Panc1 (cell line): ENCODE data around the gene INTS1. TPM values are rescaled to one million over a fixed set of nuclear protein-coding genes. Genes with fewer than 3 reads are reported as not detected.

Source experiments
- ATAC-seq: fragments of 200-7000 bp; cut with Tn5 transposase; 2 replicates; pipeline ENCODE4 v1.9.1; 2020; ENCODE audit warnings: mild to moderate bottlenecking, moderate library complexity
- BruUV-seq: library from RNA; stranded (reverse); fragments of 400-500 nt; replicated peaks from 2 replicates; lab custom pipeline; 2021; lab: Mats Ljungman, UMichigan
- CTCF ChIA-PET: fragments of 300-600 bp; sonication (Branson Sonifier 250); formaldehyde crosslinking; loops from one replicate; lab custom pipeline; 2022; ENCODE audit warnings: antibody characterized with exemption; lab: Charles Lee
- POLR2A ChIA-PET: fragments of 300-600 bp; sonication (Branson Sonifier 250); formaldehyde crosslinking; loops from one replicate; lab custom pipeline; 2022; ENCODE audit warnings: antibody characterized with exemption; lab: Charles Lee
- DNase-seq: peaks from one replicate; pipeline ENCODE4 v3.0.0-alpha.2; 2010; ENCODE audit warnings: low read depth, low spot score
- H3K27ac ChIP-seq: 2 replicates; pipeline ENCODE4 v1.5.1; 2011; ENCODE audit warnings: mild to moderate bottlenecking, low read length, inconsistent platforms
- H3K27me3 ChIP-seq: fragments of 200-500 bp; sonication (Bioruptor generic); 2 replicates; pipeline ENCODE4 v1.6.0; 2014; ENCODE audit warnings: low read length, inconsistent platforms; ENCODE audit not compliant: control insufficient read depth, insufficient read depth
- H3K36me3 ChIP-seq: fragments of 200-500 bp; sonication (Bioruptor generic); 2 replicates; pipeline ENCODE4 v1.5.1; 2014; ENCODE audit warnings: inconsistent platforms, mild to moderate bottlenecking, low read length, moderate library complexity; ENCODE audit not compliant: control insufficient read depth, insufficient read depth
- H3K4me1 ChIP-seq: 2 replicates; pipeline ENCODE4 v1.5.1; 2011; ENCODE audit warnings: inconsistent platforms, mild to moderate bottlenecking, low read length, moderate library complexity; ENCODE audit not compliant: control insufficient read depth, insufficient read depth
- H3K4me3 ChIP-seq, 2 experiments: 2 replicates each; pipeline ENCODE4 v1.5.1; 2011 to 2012; ENCODE audit warnings: low read depth in 2 of 2, low read length in 2 of 2, mild to moderate bottlenecking in 2 of 2, inconsistent platforms in 1 of 2, moderate library complexity in 1 of 2
- H3K9me3 ChIP-seq: fragments of 200-500 bp; sonication (Bioruptor generic); 2 replicates; pipeline ENCODE4 v1.5.1; 2014; ENCODE audit warnings: low read depth, mild to moderate bottlenecking, inconsistent platforms, low read length, moderate library complexity; ENCODE audit not compliant: control insufficient read depth, insufficient read depth
- CTCF ChIP-seq: fragments of 450-650 bp; IDR thresholded peaks from 2 replicates; pipeline ENCODE4 v1.5.1; 2017; ENCODE audit warnings: mild to moderate bottlenecking
- POLR2AphosphoS5 ChIP-seq: IDR thresholded peaks from 2 replicates; pipeline ENCODE4 v1.6.1; 2012; ENCODE audit warnings: mild to moderate bottlenecking, low read depth, low read length, moderate library complexity
- SIN3A ChIP-seq: IDR thresholded peaks from 2 replicates; pipeline ENCODE4 v1.6.1; 2012; ENCODE audit warnings: low read depth, mild to moderate bottlenecking, low read length, moderate library complexity, borderline replicate concordance; ENCODE audit not compliant: insufficient read depth
- TCF7L2 ChIP-seq: IDR thresholded peaks from 2 replicates; pipeline ENCODE4 v1.6.1; 2011; ENCODE audit warnings: mild to moderate bottlenecking, low read depth, low read length, inconsistent platforms
- in situ Hi-C: cut with HindIII; loops from 2 replicates; pipeline ENCODE4 v1.10.0; 2016; ENCODE audit warnings: low sequenced_read_pairs, low pct_unique_long_range_greater_than_20kb
- intact Hi-C: fragments of 100-400 bp; cut with micrococcal nuclease; formaldehyde crosslinking; loops from one replicate; pipeline ENCODE4 v1.10.0; 2022; ENCODE audit not compliant: unreplicated experiment
- total RNA-seq: library from RNA; stranded (reverse); gene quantifications from one replicate; pipeline ENCODE4 v1.2.1, GENCODE V29; 2021; ENCODE audit not compliant: unreplicated experiment
- TF ChIP-seq, protein P1 (sequence below), 2 experiments: IDR thresholded peaks; 2 replicates each; pipeline ENCODE4 v1.6.1; 2011 to 2012; ENCODE audit warnings: low read depth in 2 of 2, control low read depth in 1 of 2, low read length in 1 of 2, mild to moderate bottlenecking in 1 of 2, moderate library complexity in 1 of 2; ENCODE audit not compliant: insufficient read depth in 1 of 2

INTS1 gene
- total RNA-seq, 1 experiment from 2014 or later, result 173 TPM

DNA sequence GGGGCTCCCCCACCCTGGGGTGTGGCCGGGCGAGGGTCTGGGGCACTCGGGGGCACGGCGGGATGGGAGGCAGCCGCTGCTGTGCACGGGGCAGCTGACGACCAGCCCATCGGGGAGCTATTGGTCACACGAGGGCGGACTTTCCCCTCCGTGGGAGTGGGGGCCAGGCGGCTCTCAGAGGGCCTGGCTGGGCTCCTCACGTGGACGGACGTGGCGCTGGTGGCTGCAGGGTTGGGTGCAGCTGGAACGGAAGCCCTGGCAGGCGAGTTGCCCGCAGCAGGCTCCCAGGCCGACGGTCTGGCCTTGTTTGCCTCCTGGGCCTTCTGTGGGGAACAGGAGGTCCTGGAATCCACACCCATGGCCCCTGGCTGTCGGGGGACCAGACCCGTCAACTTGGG, 59.3 kb downstream of the INTS1 start:
- no peak overlapping the region for H3K27ac ChIP-seq
- in situ Hi-C loops (no loop called here), intact Hi-C loops (no loop called here)
- no peaks in the 10 kb centered on the region; the same call in 1 of the 2 replicates for H3K36me3 ChIP-seq
- no TSS peak for BruUV-seq
- ChIA-PET POLR2A (no interaction called here), CTCF (no interaction called here)
- no peaks in the 10 kb centered on the region for H3K27me3 ChIP-seq
- DNase-seq (no peak), ATAC-seq (no peak)
- H3K4me3 ChIP-seq, result no peak overlapping the region
- H3K4me1 ChIP-seq, result peaks cover 36% of the 10 kb centered on the region
- no peaks in the 10 kb centered on the region for H3K9me3 ChIP-seq
- TF ChIP-seq CTCF (no peak), TCF7L2 (no peak), SIN3A (no peak), POLR2AphosphoS5 (no peak)
- TF ChIP-seq, protein P1, sequence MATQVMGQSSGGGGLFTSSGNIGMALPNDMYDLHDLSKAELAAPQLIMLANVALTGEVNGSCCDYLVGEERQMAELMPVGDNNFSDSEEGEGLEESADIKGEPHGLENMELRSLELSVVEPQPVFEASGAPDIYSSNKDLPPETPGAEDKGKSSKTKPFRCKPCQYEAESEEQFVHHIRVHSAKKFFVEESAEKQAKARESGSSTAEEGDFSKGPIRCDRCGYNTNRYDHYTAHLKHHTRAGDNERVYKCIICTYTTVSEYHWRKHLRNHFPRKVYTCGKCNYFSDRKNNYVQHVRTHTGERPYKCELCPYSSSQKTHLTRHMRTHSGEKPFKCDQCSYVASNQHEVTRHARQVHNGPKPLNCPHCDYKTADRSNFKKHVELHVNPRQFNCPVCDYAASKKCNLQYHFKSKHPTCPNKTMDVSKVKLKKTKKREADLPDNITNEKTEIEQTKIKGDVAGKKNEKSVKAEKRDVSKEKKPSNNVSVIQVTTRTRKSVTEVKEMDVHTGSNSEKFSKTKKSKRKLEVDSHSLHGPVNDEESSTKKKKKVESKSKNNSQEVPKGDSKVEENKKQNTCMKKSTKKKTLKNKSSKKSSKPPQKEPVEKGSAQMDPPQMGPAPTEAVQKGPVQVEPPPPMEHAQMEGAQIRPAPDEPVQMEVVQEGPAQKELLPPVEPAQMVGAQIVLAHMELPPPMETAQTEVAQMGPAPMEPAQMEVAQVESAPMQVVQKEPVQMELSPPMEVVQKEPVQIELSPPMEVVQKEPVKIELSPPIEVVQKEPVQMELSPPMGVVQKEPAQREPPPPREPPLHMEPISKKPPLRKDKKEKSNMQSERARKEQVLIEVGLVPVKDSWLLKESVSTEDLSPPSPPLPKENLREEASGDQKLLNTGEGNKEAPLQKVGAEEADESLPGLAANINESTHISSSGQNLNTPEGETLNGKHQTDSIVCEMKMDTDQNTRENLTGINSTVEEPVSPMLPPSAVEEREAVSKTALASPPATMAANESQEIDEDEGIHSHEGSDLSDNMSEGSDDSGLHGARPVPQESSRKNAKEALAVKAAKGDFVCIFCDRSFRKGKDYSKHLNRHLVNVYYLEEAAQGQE (IDR thresholded peaks at IDR 0.05; ENCODE audit: insufficient read depth in 1 of 2, low read depth in 2 of 2, low read length in 1 of 2), result no peak

DNA sequence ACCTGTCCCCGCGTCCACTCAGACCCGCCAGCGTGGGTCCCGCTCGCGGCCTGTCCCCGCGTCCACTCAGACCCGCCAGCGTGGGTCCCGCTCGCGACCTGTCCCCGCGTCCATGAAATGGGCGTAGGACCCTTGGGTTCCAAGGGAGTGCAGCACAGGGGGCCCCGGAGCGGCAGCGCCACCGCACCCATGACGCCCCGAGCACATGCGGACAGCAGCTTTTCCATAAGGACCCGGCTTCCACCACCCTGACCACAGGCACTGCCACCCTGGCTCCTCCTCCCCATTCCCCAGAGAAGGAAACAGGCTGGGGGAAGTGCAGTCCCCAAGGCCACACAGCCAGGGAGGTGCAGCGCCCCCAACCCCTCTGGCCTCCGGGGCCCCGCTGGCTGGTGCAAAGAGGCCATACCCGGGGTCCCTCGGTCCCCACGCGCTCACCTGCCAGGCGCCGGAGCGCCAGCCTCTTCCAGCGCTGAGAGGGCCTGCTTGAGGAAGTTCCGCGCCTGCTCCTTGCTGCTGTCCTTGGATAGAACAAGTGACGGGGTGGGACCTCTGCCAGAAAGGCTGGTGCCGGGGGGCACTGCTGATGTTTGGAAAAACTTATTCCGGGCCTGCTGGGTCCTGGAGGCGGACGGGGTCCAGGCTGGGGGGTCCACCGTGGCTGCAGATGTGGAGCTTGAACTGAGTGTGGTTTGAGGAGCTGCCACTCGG, 59.8 kb downstream of the INTS1 start:
- CTCF ChIA-PET, result no interaction called here

More for the DNA sequence above, 59.8 kb downstream of the INTS1 start:
- ATAC-seq, result no peak
- POLR2A ChIA-PET, result no interaction called here
- no TSS peak for BruUV-seq
- no peaks in the 10 kb centered on the region for H3K27me3 ChIP-seq
- no peak overlapping the region for H3K4me3 ChIP-seq
- peaks cover 31% of the 10 kb centered on the region for H3K4me1 ChIP-seq
- in situ Hi-C loops (no loop called here), intact Hi-C loops (no loop called here)
- H3K36me3 ChIP-seq, result no peaks in the 10 kb centered on the region; the same call in 1 of the 2 replicates
- H3K9me3 ChIP-seq, result no peaks in the 10 kb centered on the region
- no peak for DNase-seq
- TF ChIP-seq CTCF, result no peak
- no peak for TF ChIP-seq SIN3A
- TF ChIP-seq, protein P1 (IDR thresholded peaks at IDR 0.05; ENCODE audit: insufficient read depth in 1 of 2, low read depth in 2 of 2, low read length in 1 of 2), result no peak
- no peak for TF ChIP-seq POLR2AphosphoS5
- no peak for TF ChIP-seq TCF7L2
- no peak overlapping the region for H3K27ac ChIP-seq
